ENCODE data around the gene BRCA1.

Gene BRCA1

GRCh38 chr17:43094129-43094835 is 30.9 kb downstream of the BRCA1 start:
- no peak overlapping the region for H3K4me3 ChIP-seq (ENCODE audit: control insufficient read depth, low read depth, low read length)
- TF ChIP-seq CTCF (IDR thresholded peaks at IDR 0.05; ENCODE audit: control insufficient read depth, insufficient read depth, low read depth, low read length, missing control alignments): no peak
- peak; percentile 53 for DNase-seq (ENCODE audit: low read depth)

GRCh38 chr17:43092901-43093300 is 32.3 kb downstream of the BRCA1 start:
- no peak for TF ChIP-seq CTCF (IDR thresholded peaks at IDR 0.05; ENCODE audit: control insufficient read depth, insufficient read depth, low read depth, low read length, missing control alignments)
- DNase-seq (ENCODE audit: low read depth): peak; percentile 58

GRCh38 chr17:43090022-43090421 is 35.1 kb downstream of the BRCA1 start:
- H3K4me3 ChIP-seq (ENCODE audit: control insufficient read depth, low read depth, low read length): no peak overlapping the region
- TF ChIP-seq CTCF (IDR thresholded peaks at IDR 0.05; ENCODE audit: control insufficient read depth, insufficient read depth, low read depth, low read length, missing control alignments): no peak

More at GRCh38 chr17:43092901-43093300, 32.3 kb downstream of the BRCA1 start:
- no peak overlapping the region for H3K4me3 ChIP-seq (ENCODE audit: control insufficient read depth, low read depth, low read length)

GRCh38 chr17:43085474-43085873 is 39.7 kb downstream of the BRCA1 start:
- DNase-seq (ENCODE audit: low read depth): no peak
- no peak for TF ChIP-seq CTCF (IDR thresholded peaks at IDR 0.05; ENCODE audit: control insufficient read depth, insufficient read depth, low read depth, low read length, missing control alignments)
- H3K4me3 ChIP-seq (ENCODE audit: control insufficient read depth, low read depth, low read length): no peak overlapping the region

More at GRCh38 chr17:43090022-43090421, 35.1 kb downstream of the BRCA1 start:
- no peak for DNase-seq (ENCODE audit: low read depth)

- no peak for TF ChIP-seq CTCF (IDR thresholded peaks at IDR 0.05; ENCODE audit: control insufficient read depth, insufficient read depth, low read depth, low read length, missing control alignments)
- H3K4me3 ChIP-seq (ENCODE audit: control insufficient read depth, low read depth, low read length): no peak overlapping the region
Observed at GRCh38 chr17:43079641-43080302, 45.4 kb downstream of the BRCA1 start.

GRCh38 chr17:43074869-43075268 is 50.3 kb downstream of the BRCA1 start:
- no peak overlapping the region for H3K4me3 ChIP-seq (ENCODE audit: control insufficient read depth, low read depth, low read length)
- no peak for DNase-seq (ENCODE audit: low read depth)
- TF ChIP-seq CTCF (IDR thresholded peaks at IDR 0.05; ENCODE audit: control insufficient read depth, insufficient read depth, low read depth, low read length, missing control alignments): no peak

More at GRCh38 chr17:43079641-43080302, 45.4 kb downstream of the BRCA1 start:
- DNase-seq (ENCODE audit: low read depth): no peak
